Liver (tissue), 9 donors: ENCODE measurements around the gene DHX57. TPM values are rescaled to one million over a fixed set of nuclear protein-coding genes. Genes with fewer than 3 reads are reported as not detected.

Experiments used
- DNase-seq: peaks from one replicate; pipeline ENCODE4 v3.0.0-alpha.2; 2017; ENCODE audit warnings: low spot score
- H3K27ac ChIP-seq, 2 donors: one replicate each; pipeline ENCODE4 v1.7.0; 2013; ENCODE audit warnings: inconsistent platforms in 2 of 2, low read length in 2 of 2, control low read depth in 1 of 2, low read depth in 1 of 2, mild to moderate bottlenecking in 1 of 2
- H3K27me3 ChIP-seq, 4 donors: one replicate each; pipeline versions ENCODE4 v1.6.1 to v1.7.0; 2013; ENCODE audit warnings: low read length in 3 of 4, inconsistent platforms in 1 of 4, mild to moderate bottlenecking in 1 of 4, moderate library complexity in 1 of 4; ENCODE audit not compliant: control insufficient read depth in 4 of 4, insufficient read depth in 4 of 4
- H3K36me3 ChIP-seq, 4 donors: one replicate each; pipeline versions ENCODE4 v1.6.1 to v1.7.0; 2013; ENCODE audit warnings: low read length in 3 of 4, mild to moderate bottlenecking in 3 of 4, low read depth in 1 of 4, moderate library complexity in 1 of 4; ENCODE audit not compliant: control insufficient read depth in 4 of 4, insufficient read depth in 3 of 4
- H3K4me1 ChIP-seq, 4 donors: one replicate each; pipeline versions ENCODE4 v1.6.1 to v1.7.0; 2013; ENCODE audit warnings: low read length in 3 of 4, mild to moderate bottlenecking in 3 of 4, moderate library complexity in 1 of 4; ENCODE audit not compliant: control insufficient read depth in 4 of 4, insufficient read depth in 4 of 4
- H3K4me3 ChIP-seq, 3 donors: one replicate each; pipeline versions ENCODE4 v1.6.1 to v1.7.0; 2013; ENCODE audit warnings: low read length in 3 of 3, control low read depth in 1 of 3, low read depth in 1 of 3, mild to moderate bottlenecking in 1 of 3
- H3K9ac ChIP-seq, 2 donors: one replicate each; pipeline ENCODE4 v1.7.0; 2013; ENCODE audit warnings: low read length in 2 of 2, mild to moderate bottlenecking in 2 of 2, moderate library complexity in 2 of 2, control low read depth in 1 of 2, low read depth in 1 of 2
- H3K9me3 ChIP-seq, 4 donors: one replicate each; pipeline versions ENCODE4 v1.6.1 to v1.7.0; 2013; ENCODE audit warnings: low read length in 3 of 4; ENCODE audit not compliant: control insufficient read depth in 4 of 4
- CTCF ChIP-seq: fragments of 150-350 bp; IDR thresholded peaks from 2 replicates; pipeline ENCODE4 v1.5.1; 2017; ENCODE audit warnings: improper control_type of control experiment, low read depth, low read length; ENCODE audit not compliant: missing input control
- EGR1 ChIP-seq, 2 donors: IDR thresholded peaks; 2 replicates each; pipeline ENCODE4 v1.6.1; 2016 to 2018; ENCODE audit warnings: antibody characterized with exemption in 2 of 2, low read depth in 2 of 2
- FOXA1 ChIP-seq: IDR thresholded peaks from 2 replicates; pipeline ENCODE4 v1.6.1; 2016; ENCODE audit warnings: antibody characterized with exemption
- FOXA2 ChIP-seq: IDR thresholded peaks from 2 replicates; pipeline ENCODE4 v1.6.1; 2016; ENCODE audit warnings: antibody characterized with exemption
- GABPA ChIP-seq, 2 donors: IDR thresholded peaks in 1 of 2; conservative IDR thresholded peaks in 1 of 2; 2 replicates each; pipeline ENCODE4 v1.6.1; 2016; ENCODE audit warnings: antibody characterized with exemption in 2 of 2, mild to moderate bottlenecking in 1 of 2, moderate library complexity in 1 of 2
- HNF4A ChIP-seq, 2 donors: conservative IDR thresholded peaks; 2 replicates each; pipeline ENCODE4 v1.6.1; 2016; ENCODE audit warnings: antibody characterized with exemption in 2 of 2, mild to moderate bottlenecking in 2 of 2
- HNF4G ChIP-seq: IDR thresholded peaks from 2 replicates; pipeline ENCODE4 v1.6.1; 2016; ENCODE audit warnings: antibody characterized with exemption
- JUND ChIP-seq, 2 donors: IDR thresholded peaks; 2 replicates each; pipeline ENCODE4 v1.6.1; 2016; ENCODE audit warnings: antibody characterized with exemption in 2 of 2
- MAX ChIP-seq: IDR thresholded peaks from 2 replicates; pipeline ENCODE4 v1.6.1; 2016; ENCODE audit warnings: antibody characterized with exemption
- NR2F2 ChIP-seq: IDR thresholded peaks from 2 replicates; pipeline ENCODE4 v1.6.1; 2016; ENCODE audit warnings: antibody characterized with exemption
- RAD21 ChIP-seq, 2 donors: IDR thresholded peaks; 2 replicates each; pipeline ENCODE4 v1.6.1; 2016; ENCODE audit warnings: antibody characterized with exemption in 2 of 2, mild to moderate bottlenecking in 2 of 2
- RXRA ChIP-seq, 2 donors: IDR thresholded peaks; 2 replicates each; pipeline ENCODE4 v1.6.1; 2017 to 2018; ENCODE audit warnings: antibody characterized with exemption in 2 of 2, mild to moderate bottlenecking in 1 of 2
- SP1 ChIP-seq: IDR thresholded peaks from 2 replicates; pipeline ENCODE4 v1.6.1; 2018; ENCODE audit warnings: antibody characterized with exemption, mild to moderate bottlenecking
- TAF1 ChIP-seq: conservative IDR thresholded peaks from 2 replicates; pipeline ENCODE4 v1.6.1; 2016; ENCODE audit warnings: antibody characterized with exemption, mild to moderate bottlenecking
- YY1 ChIP-seq: IDR thresholded peaks from 2 replicates; pipeline ENCODE4 v1.6.1; 2016; ENCODE audit warnings: antibody characterized with exemption, mild to moderate bottlenecking
- ZBTB33 ChIP-seq: IDR thresholded peaks from 2 replicates; pipeline ENCODE4 v1.6.1; 2016; ENCODE audit warnings: antibody characterized with exemption
- polyA plus RNA-seq, 2 donors: library from polyadenylated mRNA; stranded (reverse) in 1 of 2; unstranded in 1 of 2; fragments of 200-250 nt in 1 of 2; fragments of >200 nt in 1 of 2; fragmentation: Nextera tagmentation in 1 of 2; extraction: Ambion mirVana in 1 of 2; gene quantifications; one replicate each; pipeline versions ENCODE4 v1.2.1 to v1.2.3, GENCODE V29; 2013 to 2015
- total RNA-seq, 2 donors: library from RNA; depleted of rRNA; stranded (reverse); fragments of >200 nt; gene quantifications; one replicate each; pipeline ENCODE4 v1.2.3, GENCODE V29; 2014
- TF ChIP-seq, protein P1 (sequence below): IDR thresholded peaks from 2 replicates; pipeline ENCODE4 v1.6.1; 2016; ENCODE audit warnings: antibody characterized with exemption
- TF ChIP-seq, protein P2 (sequence below): IDR thresholded peaks from 2 replicates; pipeline ENCODE4 v1.6.1; 2016; ENCODE audit warnings: antibody characterized with exemption, mild to moderate bottlenecking
- donor health status: healthy.
- donor health status: healthy.
- donor health status: healthy.
- donor health status: healthy.
- donor health status: healthy.

Gene DHX57
- total and polyA plus RNA-seq, 4 donors, result 2.8 to 8.7 (median 5.4) TPM

GRCh38 chr2:38806733-38807059 lies 69.0 kb downstream of the DHX57 start:
- no peak overlapping the region for H3K4me3 ChIP-seq
- H3K36me3 ChIP-seq, result peaks cover 0 to 2% (median 0%) of the 10 kb centered on the region in 4 donors
- no peaks in the 10 kb centered on the region for H3K9me3 ChIP-seq
- H3K27me3 ChIP-seq, result no peaks in the 10 kb centered on the region
- no peak for TF ChIP-seq RAD21 (IDR thresholded peaks at IDR 0.05)
- TF ChIP-seq, protein P1, sequence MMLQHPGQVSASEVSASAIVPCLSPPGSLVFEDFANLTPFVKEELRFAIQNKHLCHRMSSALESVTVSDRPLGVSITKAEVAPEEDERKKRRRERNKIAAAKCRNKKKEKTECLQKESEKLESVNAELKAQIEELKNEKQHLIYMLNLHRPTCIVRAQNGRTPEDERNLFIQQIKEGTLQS, result no peak
- TF ChIP-seq RXRA (IDR thresholded peaks at IDR 0.05), result no peak
- no peak for TF ChIP-seq HNF4G
- no peak for TF ChIP-seq FOXA2
- TF ChIP-seq HNF4A (conservative IDR thresholded peaks at IDR 0.05), result no peak
- no peak for TF ChIP-seq NR2F2
- TF ChIP-seq CTCF, result no peak
- no peak for TF ChIP-seq MAX
- TF ChIP-seq EGR1 (IDR thresholded peaks at IDR 0.05; ENCODE audit: low read depth in 2 of 2), result no peak
- no peak for TF ChIP-seq TAF1
- TF ChIP-seq, protein P2, sequence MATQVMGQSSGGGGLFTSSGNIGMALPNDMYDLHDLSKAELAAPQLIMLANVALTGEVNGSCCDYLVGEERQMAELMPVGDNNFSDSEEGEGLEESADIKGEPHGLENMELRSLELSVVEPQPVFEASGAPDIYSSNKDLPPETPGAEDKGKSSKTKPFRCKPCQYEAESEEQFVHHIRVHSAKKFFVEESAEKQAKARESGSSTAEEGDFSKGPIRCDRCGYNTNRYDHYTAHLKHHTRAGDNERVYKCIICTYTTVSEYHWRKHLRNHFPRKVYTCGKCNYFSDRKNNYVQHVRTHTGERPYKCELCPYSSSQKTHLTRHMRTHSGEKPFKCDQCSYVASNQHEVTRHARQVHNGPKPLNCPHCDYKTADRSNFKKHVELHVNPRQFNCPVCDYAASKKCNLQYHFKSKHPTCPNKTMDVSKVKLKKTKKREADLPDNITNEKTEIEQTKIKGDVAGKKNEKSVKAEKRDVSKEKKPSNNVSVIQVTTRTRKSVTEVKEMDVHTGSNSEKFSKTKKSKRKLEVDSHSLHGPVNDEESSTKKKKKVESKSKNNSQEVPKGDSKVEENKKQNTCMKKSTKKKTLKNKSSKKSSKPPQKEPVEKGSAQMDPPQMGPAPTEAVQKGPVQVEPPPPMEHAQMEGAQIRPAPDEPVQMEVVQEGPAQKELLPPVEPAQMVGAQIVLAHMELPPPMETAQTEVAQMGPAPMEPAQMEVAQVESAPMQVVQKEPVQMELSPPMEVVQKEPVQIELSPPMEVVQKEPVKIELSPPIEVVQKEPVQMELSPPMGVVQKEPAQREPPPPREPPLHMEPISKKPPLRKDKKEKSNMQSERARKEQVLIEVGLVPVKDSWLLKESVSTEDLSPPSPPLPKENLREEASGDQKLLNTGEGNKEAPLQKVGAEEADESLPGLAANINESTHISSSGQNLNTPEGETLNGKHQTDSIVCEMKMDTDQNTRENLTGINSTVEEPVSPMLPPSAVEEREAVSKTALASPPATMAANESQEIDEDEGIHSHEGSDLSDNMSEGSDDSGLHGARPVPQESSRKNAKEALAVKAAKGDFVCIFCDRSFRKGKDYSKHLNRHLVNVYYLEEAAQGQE, result no peak
- no peak for TF ChIP-seq SP1
- no peak for TF ChIP-seq JUND (IDR thresholded peaks at IDR 0.05)
- no peak for TF ChIP-seq GABPA (IDR thresholded peaks at IDR 0.05 in 1 of 2, conservative IDR thresholded peaks at IDR 0.05 in 1 of 2)
- TF ChIP-seq FOXA1, result no peak
- no peak for TF ChIP-seq YY1
- TF ChIP-seq ZBTB33, result no peak
- DNase-seq, result no peak
- no peak overlapping the region for H3K9ac ChIP-seq
- peaks cover 0 to 13% (median 0%) of the 10 kb centered on the region in 4 donors for H3K4me1 ChIP-seq
- H3K27ac ChIP-seq, result no peak overlapping the region
